HepG2 (cell line): ENCODE results near the gene COPS4. TPM values are rescaled to one million over a fixed set of nuclear protein-coding genes. Genes with fewer than 3 reads are reported as not detected.
A peak's percentile ranks its signal among the peaks of the same experiment; 100 is the strongest.

Experiments used
- ARHGAP35 ChIP-seq: sonication (generic); formaldehyde crosslinking; IDR thresholded peaks from 2 replicates; pipeline ENCODE4 v1.9.0; 2022; ENCODE audit warnings: mild to moderate bottlenecking, inconsistent platforms, moderate library complexity, missing genetic modification reagents, borderline replicate concordance
- ATRX ChIP-seq: sonication (generic); formaldehyde crosslinking; IDR thresholded peaks from 2 replicates; pipeline ENCODE4 v1.4.0; 2020; ENCODE audit warnings: missing genetic modification reagents, borderline replicate concordance
- DZIP1 ChIP-seq: sonication (generic); formaldehyde crosslinking; IDR thresholded peaks from 2 replicates; pipeline ENCODE4 v1.5.0; 2020; ENCODE audit warnings: mild to moderate bottlenecking, missing genetic modification reagents
- HIVEP1 ChIP-seq: sonication (generic); formaldehyde crosslinking; IDR thresholded peaks from 2 replicates; pipeline ENCODE4 v1.4.0; 2020; ENCODE audit warnings: mild to moderate bottlenecking, missing genetic modification reagents
- KAT8 ChIP-seq: IDR thresholded peaks from 2 replicates; pipeline ENCODE4 v1.6.1; 2016; ENCODE audit warnings: missing genetic modification reagents, missing compliant biosample characterization
- NBN ChIP-seq: fragments of 450-650 bp; conservative IDR thresholded peaks from 2 replicates; pipeline ENCODE4 v1.6.1; 2017
- NCOA2 ChIP-seq: sonication (generic); formaldehyde crosslinking; IDR thresholded peaks from 2 replicates; pipeline ENCODE4 v1.8.0; 2022; ENCODE audit warnings: inconsistent platforms
- NR3C1 ChIP-seq: sonication (generic); formaldehyde crosslinking; IDR thresholded peaks from 2 replicates; pipeline ENCODE4 v1.4.0; 2020; ENCODE audit warnings: missing genetic modification reagents
- POLR2A ChIP-seq, 2 experiments: IDR thresholded peaks; 2 replicates each; pipeline ENCODE4 v1.6.1; 2011; ENCODE audit warnings: low read depth in 2 of 2, low read length in 2 of 2, mild to moderate bottlenecking in 1 of 2, moderate library complexity in 1 of 2; ENCODE audit not compliant: insufficient read depth in 1 of 2
- SKIL ChIP-seq: sonication (generic); formaldehyde crosslinking; IDR thresholded peaks from 2 replicates; pipeline ENCODE4 v1.8.0; 2022; ENCODE audit warnings: missing genetic modification reagents, mild to moderate bottlenecking, moderate library complexity, borderline replicate concordance
- SYNCRIP ChIP-seq: fragments of 200-400 bp; formaldehyde crosslinking; IDR thresholded peaks from 2 replicates; pipeline ENCODE4 v1.6.1; 2018; ENCODE audit warnings: mild to moderate bottlenecking, low read depth, low read length; ENCODE audit not compliant: insufficient read depth
- ZBTB4 ChIP-seq: sonication (generic); formaldehyde crosslinking; IDR thresholded peaks from 2 replicates; pipeline ENCODE4 v1.4.0; 2020; ENCODE audit warnings: missing genetic modification reagents, mild to moderate bottlenecking, borderline replicate concordance
- ZBTB43 ChIP-seq: sonication (generic); formaldehyde crosslinking; conservative IDR thresholded peaks from 2 replicates; pipeline ENCODE4 v1.4.0; 2020; ENCODE audit warnings: missing genetic modification reagents
- ZBTB8A ChIP-seq: sonication (generic); formaldehyde crosslinking; IDR thresholded peaks from 2 replicates; pipeline ENCODE4 v1.4.0; 2020; ENCODE audit warnings: mild to moderate bottlenecking, low read depth, missing genetic modification reagents, borderline replicate concordance
- ZFP62 ChIP-seq: sonication (generic); formaldehyde crosslinking; IDR thresholded peaks from 2 replicates; pipeline ENCODE4 v1.4.0; 2020; ENCODE audit warnings: missing genetic modification reagents
- ZNF230 ChIP-seq: sonication (generic); formaldehyde crosslinking; IDR thresholded peaks from 2 replicates; pipeline ENCODE4 v1.4.0; 2020; ENCODE audit warnings: mild to moderate bottlenecking, missing genetic modification reagents
- ZNF234 ChIP-seq: sonication (generic); formaldehyde crosslinking; conservative IDR thresholded peaks from 2 replicates; pipeline ENCODE4 v1.5.1; 2020; ENCODE audit warnings: mild to moderate bottlenecking, missing genetic modification reagents
- ZNF335 ChIP-seq: sonication (generic); formaldehyde crosslinking; IDR thresholded peaks from 2 replicates; pipeline ENCODE4 v1.4.0; 2020; ENCODE audit warnings: missing genetic modification reagents
- ZNF629 ChIP-seq: sonication (generic); formaldehyde crosslinking; conservative IDR thresholded peaks from 2 replicates; pipeline ENCODE4 v1.5.0; 2020; ENCODE audit warnings: missing genetic modification reagents
- ZSCAN12 ChIP-seq: sonication (generic); formaldehyde crosslinking; IDR thresholded peaks from 2 replicates; pipeline ENCODE4 v1.9.0; 2021; ENCODE audit warnings: mild to moderate bottlenecking, missing genetic modification reagents
- polyA plus RNA-seq, 8 experiments: library from polyadenylated mRNA; depleted of rRNA in 3 of 8; stranded (reverse) in 7 of 8; unstranded in 1 of 8; fragments of >200 nt; fragmentation: Illumina TruSeq in 4 of 8; extraction: Trizol in 4 of 8; gene quantifications; 2 replicates each; pipeline versions ENCODE4 v1.2.1 to v1.2.3, GENCODE V29; 2011 to 2016; ENCODE audit warnings: low read depth in 4 of 8, missing spikeins in 1 of 8, mixed read lengths in 1 of 8; ENCODE audit not compliant: insufficient read depth in 1 of 8
- total RNA-seq, 5 experiments: library from RNA; depleted of rRNA; stranded (reverse); fragments of >200 nt; fragmentation: Illumina TruSeq; extraction: Trizol; gene quantifications; 2 replicates each; pipeline ENCODE4 v1.2.3, GENCODE V29; 2016; ENCODE audit warnings: low read depth in 1 of 5
- TF ChIP-seq, protein P1 (sequence below): IDR thresholded peaks from 2 replicates; pipeline ENCODE4 v1.6.1; 2016; ENCODE audit warnings: missing compliant biosample characterization, missing genetic modification reagents, borderline replicate concordance

Gene COPS4
- total and polyA plus RNA-seq, 2 of the 13 experiments (the other 11 are each of a cell fraction or from before 2014, with no cell fraction given), result 28.8 to 52.5 TPM

DNA sequence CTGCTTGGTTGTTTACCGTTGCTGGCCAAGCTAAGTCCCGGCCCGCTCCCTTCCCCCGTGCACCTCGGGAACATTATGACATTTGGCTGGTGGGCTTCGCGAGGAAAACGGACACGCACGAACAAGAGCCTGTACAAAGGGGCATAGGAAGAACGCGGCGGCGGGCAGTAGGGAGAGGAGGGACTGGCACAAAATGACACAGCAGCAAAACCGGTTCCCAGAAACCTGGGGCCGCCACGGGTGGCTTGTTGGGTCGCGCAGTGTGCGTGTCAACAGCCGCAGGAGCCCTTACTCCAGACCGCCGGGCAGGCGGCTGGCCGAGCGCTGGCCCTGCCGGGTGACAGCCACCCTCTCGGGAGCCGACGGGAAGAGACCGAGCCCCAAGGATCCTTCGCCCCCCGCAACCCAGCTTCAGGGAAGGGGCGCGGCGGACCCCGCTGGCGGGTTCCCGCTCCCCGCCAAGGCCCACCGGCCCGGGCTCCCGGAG is 22.7 kb upstream of the COPS4 start (continued):
- TF ChIP-seq SKIL (CRISPR knock-in tag) (no peak), NBN (no peak), POLR2A (IDR thresholded peaks at IDR 0.05; ENCODE audit: insufficient read depth in 1 of 2, low read depth in 2 of 2, low read length in 2 of 2) (0 out of 4 replicates have a peak, but pooled peaks of 1 of the 2 experiments have one; percentile 22), ZFP62 (CRISPR knock-in tag) (no peak), HIVEP1 (CRISPR knock-in tag) (peak; percentile 46; the same call in 1 of the 2 replicates), ZNF234 (CRISPR knock-in tag) (no peak), NR3C1 (CRISPR knock-in tag) (no peak), ARHGAP35 (CRISPR knock-in tag) (no peak), ZNF230 (CRISPR knock-in tag) (0 out of 2 replicates have a peak, but pooled peaks have one; percentile 35), ZNF335 (CRISPR knock-in tag) (no peak), ZBTB43 (CRISPR knock-in tag) (no peak), ATRX (CRISPR knock-in tag) (no peak), ZSCAN12 (CRISPR knock-in tag) (no peak), DZIP1 (CRISPR knock-in tag) (0 out of 2 replicates have a peak, but pooled peaks have one; percentile 15), KAT8 (CRISPR knock-in tag) (no peak), SYNCRIP (no peak), ZBTB4 (CRISPR knock-in tag) (no peak), ZNF629 (CRISPR knock-in tag) (no peak), ZBTB8A (CRISPR knock-in tag) (no peak), NCOA2 (CRISPR knock-in tag) (no peak)
- TF ChIP-seq, protein P1, sequence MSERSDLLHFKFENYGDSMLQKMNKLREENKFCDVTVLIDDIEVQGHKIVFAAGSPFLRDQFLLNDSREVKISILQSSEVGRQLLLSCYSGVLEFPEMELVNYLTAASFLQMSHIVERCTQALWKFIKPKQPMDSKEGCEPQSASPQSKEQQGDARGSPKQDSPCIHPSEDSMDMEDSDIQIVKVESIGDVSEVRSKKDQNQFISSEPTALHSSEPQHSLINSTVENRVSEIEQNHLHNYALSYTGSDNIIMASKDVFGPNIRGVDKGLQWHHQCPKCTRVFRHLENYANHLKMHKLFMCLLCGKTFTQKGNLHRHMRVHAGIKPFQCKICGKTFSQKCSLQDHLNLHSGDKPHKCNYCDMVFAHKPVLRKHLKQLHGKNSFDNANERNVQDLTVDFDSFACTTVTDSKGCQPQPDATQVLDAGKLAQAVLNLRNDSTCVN (CRISPR knock-in tag), result no peak
